Left kidney (tissue), 2 donors: ENCODE results near the gene PYURF. TPM values are rescaled to one million over a fixed set of nuclear protein-coding genes. Genes with fewer than 3 reads are reported as not detected.

Source experiments
- DNase-seq: peaks from one replicate; pipeline ENCODE4 v3.0.0-alpha.2; 2013
- polyA plus RNA-seq: library from polyadenylated mRNA; unstranded; fragments of 120-200 nt; gene quantifications from one replicate; pipeline ENCODE4 v1.2.1, GENCODE V29; 2013; ENCODE audit not compliant: insufficient read length

PYURF gene
- polyA plus RNA-seq, 1 donor: 111 TPM

DNA sequence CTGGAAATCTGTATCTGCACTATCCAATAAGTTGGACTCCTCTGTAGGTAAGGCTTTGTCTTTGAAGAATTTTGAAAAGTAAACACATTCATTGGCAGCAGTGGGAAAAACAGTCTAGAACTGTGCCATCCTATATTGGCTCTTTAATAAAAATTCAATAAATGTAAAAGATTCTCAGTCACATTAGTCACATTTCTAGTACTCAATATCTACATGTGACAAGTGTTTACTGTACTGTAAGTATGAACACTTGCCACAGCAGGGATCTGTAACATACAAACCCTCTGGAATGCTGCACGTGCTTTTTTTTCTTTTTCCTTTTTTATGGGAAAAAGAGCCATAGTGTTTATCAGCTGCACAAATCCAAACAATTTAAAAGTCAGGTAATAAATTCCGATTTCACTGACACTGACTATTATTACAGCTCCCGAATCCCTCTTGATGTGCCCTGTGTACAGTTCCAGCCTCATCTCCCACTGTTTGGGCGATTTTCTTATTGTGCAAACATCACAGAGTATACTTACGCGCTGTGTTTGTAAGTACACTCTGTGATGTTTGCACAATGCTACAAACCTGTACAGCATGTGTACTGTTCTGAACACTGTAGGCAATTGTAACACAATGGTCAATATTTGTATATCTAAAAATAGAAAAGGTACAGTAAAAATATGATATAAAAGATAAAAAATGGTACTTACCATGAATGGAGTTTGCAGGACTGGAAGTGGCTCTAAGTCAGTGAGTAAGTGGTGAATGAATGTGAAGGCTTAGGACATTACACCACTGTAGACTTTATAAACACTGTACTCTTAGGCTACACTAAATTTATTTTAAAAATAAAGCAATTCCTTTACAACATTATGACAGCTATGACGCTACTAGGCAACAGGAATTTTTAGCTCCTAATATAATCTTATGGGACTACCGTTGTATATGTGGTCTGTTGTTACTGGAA is 8.7 kb downstream of the PYURF start:
- DNase-seq: no peak

GRCh38 chr4:88511236-88511635 is 12.3 kb downstream of the PYURF start:
- DNase-seq: no peak

DNA sequence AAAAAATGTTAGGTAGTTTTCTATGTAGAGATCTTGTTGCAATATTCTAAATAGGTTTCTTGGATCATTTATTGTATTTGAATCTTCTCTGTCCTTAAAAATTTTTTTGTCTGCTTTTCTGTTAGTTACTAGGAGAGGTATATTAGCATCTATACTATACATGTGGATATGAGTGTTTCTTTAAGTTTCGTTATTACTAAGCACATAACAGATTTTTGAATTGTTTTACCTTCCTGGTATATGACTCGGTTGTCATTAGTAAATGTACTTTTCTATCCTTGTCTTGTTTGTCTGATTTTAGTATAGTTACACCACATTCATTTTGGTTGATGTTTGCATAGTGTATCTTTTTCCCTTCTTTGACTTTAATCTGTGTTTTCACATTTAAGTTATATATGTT is 20.2 kb downstream of the PYURF start:
- DNase-seq: no peak

DNA sequence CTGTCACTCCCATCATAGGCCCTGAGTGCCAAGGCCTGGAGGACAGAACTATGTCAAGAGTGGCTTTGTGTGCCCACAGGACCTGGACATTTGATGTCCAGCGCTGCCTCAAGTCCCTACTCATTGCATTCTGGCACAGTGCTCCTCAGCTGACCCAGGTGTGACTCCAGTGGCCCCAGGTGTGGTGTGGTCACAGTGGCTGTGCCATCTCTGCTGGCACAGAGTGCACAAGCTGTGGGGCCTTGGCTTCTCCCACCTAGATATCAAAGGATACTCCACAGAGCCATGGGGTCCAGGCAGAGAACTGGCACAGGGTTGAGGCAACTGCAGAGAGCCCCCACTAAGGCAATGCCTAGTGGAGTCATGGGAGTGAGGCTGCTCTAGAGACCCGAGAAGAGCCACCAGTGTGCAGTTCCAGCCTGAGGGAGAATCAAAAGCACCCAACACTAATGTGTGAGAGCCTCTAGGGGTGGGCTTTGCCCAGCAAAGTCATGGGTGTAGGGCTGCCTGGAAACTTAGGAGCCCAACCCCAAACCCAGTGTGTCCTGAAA is 25.6 kb downstream of the PYURF start:
- no peak for DNase-seq

- DNase-seq: no peak
Observed at GRCh38 chr4:88489100-88489761, 34.3 kb downstream of the PYURF start.

- peak; percentile 24 for DNase-seq
Observed at GRCh38 chr4:88481537-88481936, 42.0 kb downstream of the PYURF start.

DNA sequence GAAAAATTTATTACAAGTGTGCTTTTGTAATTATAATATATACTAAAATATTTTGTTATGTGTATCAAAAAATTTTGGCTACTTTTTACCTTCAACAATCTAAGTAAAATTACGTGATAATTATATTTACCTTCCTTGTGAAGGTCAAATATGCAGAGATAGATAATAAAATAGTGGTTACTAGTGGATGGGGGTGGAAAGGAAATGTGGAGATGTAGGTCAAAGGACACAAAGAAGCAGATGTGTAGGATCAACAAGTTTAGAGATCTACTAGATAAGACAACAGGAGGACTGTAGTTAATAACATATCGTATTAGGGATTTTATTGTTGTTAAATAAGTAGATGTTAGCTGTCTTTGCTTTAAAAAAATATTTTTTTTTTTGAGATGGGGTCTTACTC is 45.3 kb downstream of the PYURF start:
- DNase-seq: no peak

GRCh38 chr4:88477229-88477860 is 46.2 kb downstream of the PYURF start:
- no peak for DNase-seq

Other genes starting within 250 kb of the PYURF start
- gene PPM1K, start 239.2 kb downstream of the PYURF start, polyA plus RNA-seq: 23.0 TPM
- 11.2 TPM for gene HERC6, start 144.9 kb downstream of the PYURF start, polyA plus RNA-seq
- gene HERC5, start 66.7 kb downstream of the PYURF start, polyA plus RNA-seq: 6.0 TPM
- 16.1 TPM for gene HERC3, start 68.7 kb upstream of the PYURF start, polyA plus RNA-seq
- gene NAP1L5, start 174.1 kb upstream of the PYURF start, polyA plus RNA-seq: 12.2 TPM